Measurements from ENCODE around the gene CREB5. TPM values are rescaled to one million over a fixed set of nuclear protein-coding genes. Genes with fewer than 3 reads are reported as not detected.

The CREB5 gene
- total RNA-seq, 1 experiment from 2014 or later, result 1.3 TPM

GRCh38 chr7:28473571-28474281 lies 61.4 kb downstream of the CREB5 start (continued):
- TF ChIP-seq IRF1 (CRISPR knock-in tag; IDR thresholded peaks at IDR 0.05) (no peak), NFATC4 (CRISPR knock-in tag; IDR thresholded peaks at IDR 0.05) (no peak), ZNF423 (CRISPR knock-in tag; IDR thresholded peaks at IDR 0.05) (no peak), ZNF219 (CRISPR knock-in tag; IDR thresholded peaks at IDR 0.05; ENCODE audit: borderline replicate concordance) (no peak), SP1 (CRISPR knock-in tag; conservative IDR thresholded peaks at IDR 0.05) (no peak), ERG (CRISPR knock-in tag; IDR thresholded peaks at IDR 0.05) (no peak), ZNF121 (CRISPR knock-in tag; IDR thresholded peaks at IDR 0.05) (no peak)
- TF ChIP-seq, protein P1, sequence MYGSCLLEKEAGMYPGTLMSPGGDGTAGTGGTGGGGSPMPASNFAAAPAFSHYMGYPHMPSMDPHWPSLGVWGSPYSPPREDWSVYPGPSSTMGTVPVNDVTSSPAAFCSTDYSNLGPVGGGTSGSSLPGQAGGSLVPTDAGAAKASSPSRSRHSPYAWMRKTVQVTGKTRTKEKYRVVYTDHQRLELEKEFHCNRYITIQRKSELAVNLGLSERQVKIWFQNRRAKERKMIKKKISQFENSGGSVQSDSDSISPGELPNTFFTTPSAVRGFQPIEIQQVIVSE (CRISPR knock-in tag; IDR thresholded peaks at IDR 0.05; ENCODE audit: borderline replicate concordance), result no peak
- TF ChIP-seq, protein P2, sequence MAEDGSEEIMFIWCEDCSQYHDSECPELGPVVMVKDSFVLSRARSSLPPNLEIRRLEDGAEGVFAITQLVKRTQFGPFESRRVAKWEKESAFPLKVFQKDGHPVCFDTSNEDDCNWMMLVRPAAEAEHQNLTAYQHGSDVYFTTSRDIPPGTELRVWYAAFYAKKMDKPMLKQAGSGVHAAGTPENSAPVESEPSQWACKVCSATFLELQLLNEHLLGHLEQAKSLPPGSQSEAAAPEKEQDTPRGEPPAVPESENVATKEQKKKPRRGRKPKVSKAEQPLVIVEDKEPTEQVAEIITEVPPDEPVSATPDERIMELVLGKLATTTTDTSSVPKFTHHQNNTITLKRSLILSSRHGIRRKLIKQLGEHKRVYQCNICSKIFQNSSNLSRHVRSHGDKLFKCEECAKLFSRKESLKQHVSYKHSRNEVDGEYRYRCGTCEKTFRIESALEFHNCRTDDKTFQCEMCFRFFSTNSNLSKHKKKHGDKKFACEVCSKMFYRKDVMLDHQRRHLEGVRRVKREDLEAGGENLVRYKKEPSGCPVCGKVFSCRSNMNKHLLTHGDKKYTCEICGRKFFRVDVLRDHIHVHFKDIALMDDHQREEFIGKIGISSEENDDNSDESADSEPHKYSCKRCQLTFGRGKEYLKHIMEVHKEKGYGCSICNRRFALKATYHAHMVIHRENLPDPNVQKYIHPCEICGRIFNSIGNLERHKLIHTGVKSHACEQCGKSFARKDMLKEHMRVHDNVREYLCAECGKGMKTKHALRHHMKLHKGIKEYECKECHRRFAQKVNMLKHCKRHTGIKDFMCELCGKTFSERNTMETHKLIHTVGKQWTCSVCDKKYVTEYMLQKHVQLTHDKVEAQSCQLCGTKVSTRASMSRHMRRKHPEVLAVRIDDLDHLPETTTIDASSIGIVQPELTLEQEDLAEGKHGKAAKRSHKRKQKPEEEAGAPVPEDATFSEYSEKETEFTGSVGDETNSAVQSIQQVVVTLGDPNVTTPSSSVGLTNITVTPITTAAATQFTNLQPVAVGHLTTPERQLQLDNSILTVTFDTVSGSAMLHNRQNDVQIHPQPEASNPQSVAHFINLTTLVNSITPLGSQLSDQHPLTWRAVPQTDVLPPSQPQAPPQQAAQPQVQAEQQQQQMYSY (CRISPR knock-in tag; IDR thresholded peaks at IDR 0.05), result no peak

DNA sequence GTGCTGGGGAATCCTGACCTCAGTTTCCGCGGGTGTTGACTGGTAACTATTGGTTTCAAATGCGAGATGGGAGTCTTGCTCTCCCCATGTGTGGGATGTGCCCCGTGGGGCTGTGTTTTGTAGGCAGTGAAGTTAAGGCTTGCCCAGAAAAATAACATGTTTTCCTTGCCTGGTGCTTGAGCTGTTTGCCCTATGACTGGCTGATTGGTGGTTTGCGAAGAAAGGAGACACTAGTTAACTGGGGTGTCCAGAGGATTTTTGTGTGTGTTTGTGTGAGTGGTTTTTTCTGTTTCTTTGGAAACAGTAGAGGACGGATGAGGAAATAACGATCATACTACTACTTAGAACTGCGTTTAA lies 61.9 kb downstream of the CREB5 start:
- ATAC-seq (no peak), DNase-seq (ENCODE audit: low spot score) (no peak)
- Mint-ChIP-seq H3K36me3 (no peaks in the 10 kb centered on the region), H3K4me3 (no peak overlapping the region), H3K27me3 (ENCODE audit: low read depth) (no peaks in the 10 kb centered on the region), H3K27ac (no peak overlapping the region), H3K9me3 (peaks cover 5% of the 10 kb centered on the region), H3K4me1 (peaks cover 4% of the 10 kb centered on the region)
- ChIA-PET CTCF (no interaction called here), POLR2A (no interaction called here)
- TF ChIP-seq CREM (CRISPR knock-in tag; IDR thresholded peaks at IDR 0.05), result no peak
- no peak for TF ChIP-seq ELF4 (CRISPR knock-in tag; IDR thresholded peaks at IDR 0.05; ENCODE audit: low read depth)
- no peak for TF ChIP-seq NR3C1 (CRISPR knock-in tag; conservative IDR thresholded peaks at IDR 0.05; ENCODE audit: low read depth)
- no peak for TF ChIP-seq NFYB (CRISPR knock-in tag; conservative IDR thresholded peaks at IDR 0.05; ENCODE audit: low read depth)
- no peak for TF ChIP-seq PREB (CRISPR knock-in tag; IDR thresholded peaks at IDR 0.05; ENCODE audit: borderline replicate concordance)
- TF ChIP-seq MLX (CRISPR knock-in tag; IDR thresholded peaks at IDR 0.05), result no peak
- TF ChIP-seq GRHL2 (CRISPR knock-in tag; IDR thresholded peaks at IDR 0.05; ENCODE audit: insufficient replicate concordance, severe bottlenecking), result no peak
